Measurements from ENCODE around the gene KCNQ1. TPM values are rescaled to one million over a fixed set of nuclear protein-coding genes. Genes with fewer than 3 reads are reported as not detected.

The KCNQ1 gene
- total RNA-seq, 2 donors from 2014 or later: 38.9 to 46.1 TPM

GRCh38 chr11:2458321-2458720, 13.5 kb downstream of the KCNQ1 start:
- DNase-seq: no peak
- H3K9me3 ChIP-seq: no peaks in the 10 kb centered on the region
- no peaks in the 10 kb centered on the region for H3K36me3 ChIP-seq (replicated peaks in 1 of 2; ENCODE audit: insufficient read depth in 1 of 2, low read depth in 2 of 2)
- H3K4me1 ChIP-seq: peaks cover 46% of the 10 kb centered on the region
- 89 to 100% methylated on average over 3 to 13 of the region's 13 CpGs for WGBS, 2 donors
- no peak overlapping the region for H3K27ac ChIP-seq
- no peak for TF ChIP-seq CTCF (IDR thresholded peaks at IDR 0.05)
- TF ChIP-seq POLR2A (IDR thresholded peaks at IDR 0.05): no peak
- no peak overlapping the region for H3K4me3 ChIP-seq
- H3K27me3 ChIP-seq: no peaks in the 10 kb centered on the region
- no peak for ATAC-seq
- intact Hi-C loops (cut with DNase I): no loop called here

- no peak for TF ChIP-seq POLR2A (IDR thresholded peaks at IDR 0.05)
- TF ChIP-seq CTCF (IDR thresholded peaks at IDR 0.05): no peak
- peak in 3 of 4 donors; percentile 16 to 57 (median 43) for DNase-seq
Observed at GRCh38 chr11:2459016-2459725, 14.4 kb downstream of the KCNQ1 start.

GRCh38 chr11:2459796-2460531, 15.2 kb downstream of the KCNQ1 start:
- WGBS, 2 donors: 68 to 69% methylated on average over 6 to 13 of the region's 13 CpGs
- ATAC-seq (peak; percentile 5), DNase-seq (peak; percentile 49 to 77 (median 68))
- H3K27me3 ChIP-seq: no peaks in the 10 kb centered on the region
- H3K36me3 ChIP-seq (replicated peaks in 1 of 2; ENCODE audit: insufficient read depth in 1 of 2, low read depth in 2 of 2): no peaks in the 10 kb centered on the region
- TF ChIP-seq CTCF (IDR thresholded peaks at IDR 0.05): peak in 1 of 7 experiments; percentile 13
- no peak for TF ChIP-seq POLR2A (IDR thresholded peaks at IDR 0.05)
- intact Hi-C loops (cut with DNase I): no loop called here
- no peaks in the 10 kb centered on the region for H3K9me3 ChIP-seq
- H3K4me1 ChIP-seq: peaks cover 63% of the 10 kb centered on the region
- H3K4me3 ChIP-seq: no peak overlapping the region
- peak overlapping the region; percentile 91 to 100 (median 99) for H3K27ac ChIP-seq

More at GRCh38 chr11:2459016-2459725, 14.4 kb downstream of the KCNQ1 start:
- Histone ChIP-seq H3K4me1 (peaks cover 55% of the 10 kb centered on the region), H3K27me3 (no peaks in the 10 kb centered on the region), H3K27ac (peak overlapping the region; percentile 91 to 100 (median 99)), H3K4me3 (no peak overlapping the region), H3K9me3 (no peaks in the 10 kb centered on the region), H3K36me3 (replicated peaks in 1 of 2; ENCODE audit: insufficient read depth in 1 of 2, low read depth in 2 of 2) (no peaks in the 10 kb centered on the region)
- intact Hi-C loops (cut with DNase I): no loop called here
- ATAC-seq: no peak
- 64 to 97% methylated on average over 6 to 20 of the region's 20 CpGs for WGBS, 2 donors

GRCh38 chr11:2460540-2461252, 15.9 kb downstream of the KCNQ1 start:
- DNase-seq (peak in 1 of 4 donors; percentile 38), ATAC-seq (no peak)
- H3K4me1 ChIP-seq: peaks cover 70% of the 10 kb centered on the region
- H3K27me3 ChIP-seq: no peaks in the 10 kb centered on the region
- H3K36me3 ChIP-seq (replicated peaks in 1 of 2; ENCODE audit: insufficient read depth in 1 of 2, low read depth in 2 of 2): no peaks in the 10 kb centered on the region
- no peak overlapping the region for H3K4me3 ChIP-seq
- H3K9me3 ChIP-seq: no peaks in the 10 kb centered on the region
- intact Hi-C loops (cut with DNase I): no loop called here
- TF ChIP-seq CTCF (IDR thresholded peaks at IDR 0.05): no peak
- no peak for TF ChIP-seq POLR2A (IDR thresholded peaks at IDR 0.05)
- peak overlapping the region; percentile 91 to 100 (median 99) for H3K27ac ChIP-seq
- WGBS, 2 donors: 64 to 88% methylated on average over 7 of the region's 15 CpGs

All from body of pancreas (tissue), 4 donors.